GM18508 (cell line): Measurements from ENCODE around the gene RNU5B-1.

Source experiments
- ATAC-seq: cut with Tn5 transposase; IDR thresholded peaks from one replicate; pipeline ENCODE4 v1.9.1; 2021; ENCODE audit warnings: moderate number of reproducible peaks; ENCODE audit not compliant: insufficient read depth, unreplicated experiment

The RNU5B-1 gene

DNA sequence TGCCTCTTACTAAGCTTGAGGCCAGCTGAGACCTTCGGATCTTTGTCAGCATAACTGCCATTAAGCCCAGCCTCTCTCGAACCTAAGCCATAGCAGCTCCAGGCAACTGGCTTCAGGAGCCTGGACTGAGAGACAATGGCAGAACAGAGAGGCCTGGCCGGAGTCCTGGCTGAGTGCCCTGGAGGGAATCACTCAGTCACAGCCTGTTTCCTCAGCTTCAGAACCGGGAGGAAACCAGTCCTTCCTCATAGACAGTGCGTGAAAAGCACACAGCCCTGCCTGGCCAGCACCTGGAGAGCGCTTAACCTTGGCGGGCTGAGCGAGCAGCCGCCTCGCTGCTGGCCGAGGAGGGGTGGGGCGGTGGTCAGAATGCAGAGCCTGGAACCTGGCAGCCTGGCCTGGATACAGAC lies 21.6 kb downstream of the RNU5B-1 start:
- no peak for ATAC-seq

DNA sequence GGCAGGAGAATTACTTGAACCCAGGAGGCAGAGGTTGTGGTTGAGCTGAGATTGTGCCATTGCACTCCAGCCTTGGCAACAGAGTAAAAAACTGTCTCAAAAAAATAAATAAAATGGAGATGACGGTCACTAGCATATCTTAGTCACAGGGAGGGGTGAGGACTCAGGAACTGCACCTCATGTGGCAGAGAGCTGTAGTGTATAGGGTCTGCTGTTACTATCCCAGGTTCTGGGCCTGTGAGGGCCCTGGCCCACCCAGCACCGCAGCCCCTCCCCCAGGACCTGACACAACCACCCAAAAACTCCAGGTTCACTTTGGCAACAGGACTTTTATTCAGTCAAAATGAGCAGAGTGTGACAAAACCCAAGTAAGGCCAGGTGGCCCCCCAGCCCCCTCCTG lies 22.3 kb downstream of the RNU5B-1 start:
- no peak for ATAC-seq

GRCh38 chr15:65327651-65328393 lies 23.3 kb downstream of the RNU5B-1 start:
- ATAC-seq, result no peak

DNA sequence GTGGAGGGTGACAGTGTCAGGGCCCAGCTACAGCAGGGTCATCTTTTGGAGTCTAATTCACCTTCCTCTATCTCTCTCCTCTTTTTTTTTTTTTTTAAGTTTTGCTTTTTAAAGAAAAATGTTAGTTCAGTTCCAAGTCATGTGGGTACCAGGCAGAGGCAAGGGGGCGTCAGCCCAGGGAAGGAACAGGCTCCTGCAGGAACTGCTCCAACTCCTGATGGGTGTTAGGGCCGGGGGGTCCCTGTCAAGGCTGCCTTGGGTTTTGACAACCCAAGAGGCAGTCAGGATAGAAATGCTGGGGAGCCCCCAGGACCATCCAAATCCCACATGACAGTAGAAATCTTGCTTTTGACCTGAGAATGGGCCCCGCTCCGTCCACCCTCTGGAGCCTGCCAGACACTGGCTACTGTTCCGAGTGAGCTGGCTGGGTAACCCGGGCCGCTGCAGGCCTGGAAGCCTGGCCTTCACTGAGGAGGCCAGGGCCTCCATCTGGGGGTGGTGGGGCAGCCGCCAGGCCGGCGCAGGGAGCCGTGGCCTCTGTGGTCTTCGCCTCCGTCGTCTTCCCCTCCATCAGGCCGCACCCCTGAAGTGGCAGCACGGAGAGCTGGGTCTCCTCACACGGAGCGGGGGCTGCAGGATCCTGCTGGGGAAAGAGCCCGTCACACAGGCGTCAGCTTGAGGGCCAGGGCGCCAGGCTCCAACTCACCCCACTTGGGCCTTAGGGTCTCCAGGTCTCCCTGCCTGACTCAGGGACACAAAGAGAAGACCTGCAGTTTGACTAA lies 24.2 kb downstream of the RNU5B-1 start:
- no peak for ATAC-seq

GRCh38 chr15:65329288-65329983 lies 25.0 kb downstream of the RNU5B-1 start:
- no peak for ATAC-seq

DNA sequence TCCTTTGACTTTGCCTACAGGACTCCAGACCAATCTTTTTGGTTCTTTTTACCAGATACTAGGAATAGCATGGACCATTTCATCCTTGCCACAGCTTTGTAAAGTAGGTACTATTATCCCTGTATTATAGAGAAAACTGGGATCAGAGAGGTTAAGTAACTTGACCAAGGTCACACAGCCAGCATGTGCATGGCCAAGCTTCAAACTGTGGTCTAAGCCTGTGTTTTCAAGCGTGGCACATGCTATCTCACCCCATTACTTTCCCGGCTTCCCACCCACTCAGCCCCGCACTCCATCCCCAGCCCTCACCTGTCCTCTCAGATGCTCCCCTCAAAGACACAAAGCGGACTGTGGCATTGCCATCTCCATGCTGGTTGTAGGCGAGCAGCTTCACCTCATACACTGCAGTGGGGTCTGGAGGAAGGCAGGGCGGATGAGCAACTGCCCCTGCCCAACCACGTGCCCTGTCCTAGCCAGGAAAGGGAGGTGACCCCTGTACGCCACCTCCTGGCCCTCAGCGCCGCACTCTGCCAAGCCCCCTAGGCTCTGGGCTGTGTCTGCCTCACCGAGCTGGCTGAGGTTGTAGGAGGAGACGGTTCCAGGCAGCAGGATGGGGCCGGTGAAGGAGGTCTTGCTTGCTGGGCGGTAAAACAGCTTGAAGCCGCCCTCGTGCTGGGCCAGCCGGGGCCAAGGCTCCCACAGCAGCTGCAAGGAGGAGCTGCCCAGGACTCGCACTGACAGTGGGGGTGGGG lies 25.7 kb downstream of the RNU5B-1 start:
- no peak for ATAC-seq

- no peak for ATAC-seq
These were observed 26.6 kb downstream of the RNU5B-1 start for GRCh38 chr15:65330934-65331645.

DNA sequence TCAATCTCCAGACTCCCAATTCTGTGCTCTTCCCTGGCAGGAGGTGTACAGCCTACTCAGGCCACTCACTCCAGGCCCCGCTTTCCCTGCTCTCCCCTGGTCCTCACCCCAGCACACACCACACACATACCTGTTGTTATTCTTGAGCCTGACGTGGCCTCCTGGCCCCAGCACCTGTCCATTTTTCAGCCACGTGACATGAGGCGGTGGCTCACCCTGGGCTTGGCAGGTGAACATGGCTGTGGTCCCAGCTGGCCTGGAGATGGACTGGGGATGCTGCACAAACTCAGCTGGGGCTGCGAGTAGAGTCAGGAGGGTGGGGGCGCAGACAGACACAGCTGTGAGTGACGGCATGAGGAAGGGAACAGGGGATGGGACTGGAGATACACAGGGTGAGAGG lies 27.3 kb downstream of the RNU5B-1 start:
- ATAC-seq, result no peak

- ATAC-seq, result no peak
These were observed 28.1 kb downstream of the RNU5B-1 start for GRCh38 chr15:65332391-65333147.

GRCh38 chr15:65333148-65333820 lies 28.8 kb downstream of the RNU5B-1 start:
- no peak for ATAC-seq

- ATAC-seq, result no peak
These were observed 29.4 kb downstream of the RNU5B-1 start for GRCh38 chr15:65333856-65334255.

- no peak for ATAC-seq
These were observed 30.2 kb downstream of the RNU5B-1 start for GRCh38 chr15:65334586-65335231.

DNA sequence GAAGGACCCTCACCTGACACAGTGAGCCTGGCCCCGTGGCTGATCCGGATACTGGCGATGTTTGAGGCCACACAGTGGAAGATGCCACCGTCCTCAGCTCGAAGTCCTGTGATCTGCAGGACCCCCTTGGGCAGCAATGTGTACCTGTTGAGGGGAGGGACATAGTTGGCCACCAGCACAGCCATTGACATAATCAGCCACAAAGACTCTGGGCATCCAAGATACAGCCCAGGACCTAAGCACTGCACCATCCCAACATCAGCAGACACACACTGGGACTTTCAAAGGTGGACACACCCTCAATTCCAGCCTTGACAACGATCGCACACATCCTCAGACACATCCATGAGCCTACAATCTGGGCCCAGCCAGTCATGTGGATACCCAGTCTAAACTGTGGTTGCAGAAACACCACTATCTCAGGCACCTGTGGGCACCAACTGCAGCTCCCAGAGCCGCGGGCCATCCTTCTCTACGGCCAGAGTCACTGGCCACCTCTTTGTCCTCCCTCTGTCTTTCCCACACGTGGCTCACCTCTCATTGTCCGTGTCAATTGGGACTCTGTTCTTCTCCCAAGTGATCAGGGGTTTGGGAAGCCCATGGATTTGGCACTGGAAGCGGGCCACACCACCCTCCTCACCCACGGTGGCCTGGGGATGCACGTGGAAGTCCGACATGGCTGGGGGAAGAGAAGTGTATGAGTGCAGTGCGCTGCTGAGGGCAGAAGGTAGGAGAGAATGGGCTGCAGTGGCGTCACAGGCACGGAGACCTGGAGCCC lies 31.0 kb downstream of the RNU5B-1 start:
- ATAC-seq, result no peak

DNA sequence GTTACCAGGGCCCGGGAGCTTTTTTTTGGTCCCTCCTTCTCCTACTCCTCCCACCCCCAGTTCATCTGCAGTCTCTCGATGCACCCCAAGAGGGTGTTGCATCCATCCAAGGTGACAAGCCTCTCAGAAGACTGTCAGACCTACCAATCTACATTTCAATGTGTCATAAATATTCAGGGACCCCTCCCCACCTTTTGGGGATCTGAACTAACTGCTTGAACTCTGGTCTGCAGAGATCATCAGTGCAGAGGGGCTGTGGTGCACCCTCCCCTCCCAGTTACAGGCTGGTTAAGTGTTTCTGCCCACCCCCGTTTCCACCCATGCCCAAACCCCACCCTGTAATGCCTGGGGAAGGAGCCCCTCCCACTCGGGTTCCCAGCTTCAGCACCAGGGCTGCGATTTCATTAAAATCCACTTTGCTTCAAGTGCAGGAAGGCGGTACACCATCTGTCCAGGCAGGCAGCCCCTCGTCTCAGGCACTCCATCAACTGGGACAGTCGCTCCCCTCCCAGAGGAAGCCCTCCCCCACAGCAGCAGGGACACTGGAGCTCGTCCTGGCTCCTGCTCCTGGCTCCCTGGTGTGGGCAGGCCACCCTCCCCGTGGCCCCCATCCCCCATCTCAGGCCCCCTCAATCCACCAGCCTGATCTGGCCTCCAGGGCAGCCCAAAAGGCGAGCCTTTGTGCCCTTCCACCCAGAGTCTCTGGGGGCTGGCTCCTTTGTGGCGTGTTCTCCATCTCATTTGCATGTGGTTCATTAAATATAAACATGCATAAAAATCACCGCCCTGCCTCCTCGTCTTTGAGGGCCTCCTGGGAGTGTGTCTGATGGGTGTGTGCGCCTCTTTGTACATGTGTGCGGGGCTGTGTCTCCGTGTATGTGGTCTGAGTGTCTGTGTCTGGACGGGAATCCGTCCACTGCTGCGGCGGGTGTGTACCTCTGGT lies 32.3 kb downstream of the RNU5B-1 start:
- no peak for ATAC-seq

GRCh38 chr15:65337436-65338070 lies 33.1 kb downstream of the RNU5B-1 start:
- ATAC-seq, result no peak

DNA sequence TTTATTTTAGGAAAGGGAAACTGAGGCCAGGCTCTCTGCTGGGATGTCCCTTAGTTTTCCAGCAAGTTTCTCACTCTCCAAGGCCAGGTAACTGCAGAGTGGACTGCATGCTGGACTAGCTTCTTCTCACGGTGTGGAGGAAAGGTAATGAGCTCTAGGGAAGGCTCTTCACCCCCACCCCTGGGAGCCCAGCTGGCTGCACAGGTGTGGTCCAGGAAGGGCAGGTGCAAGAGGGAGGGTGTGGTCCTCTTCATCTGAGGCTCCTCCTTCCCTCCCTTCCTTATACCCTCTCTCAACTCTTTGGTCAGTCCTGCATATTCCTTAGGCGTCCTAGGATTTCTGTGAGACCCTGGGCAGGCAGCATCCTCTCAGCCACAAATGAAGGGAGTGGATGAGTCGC lies 33.9 kb downstream of the RNU5B-1 start:
- no peak for ATAC-seq
